Body of pancreas (tissue), 4 donors: Measurements from ENCODE around the gene PAK3.
A peak's percentile ranks its signal among the peaks of the same experiment; 100 is the strongest.

Source experiments
- POLR2A ChIP-seq, 3 donors: fragments of 450-650 bp; IDR thresholded peaks; one replicate each; pipeline ENCODE4 v1.6.1; 2016; ENCODE audit warnings: antibody characterized with exemption in 3 of 3, mild to moderate bottlenecking in 2 of 3
- TF ChIP-seq, protein P1 (sequence below), 7 experiments: fragments of 450-650 bp in 4 of 7; fragments of 200-600 bp in 3 of 7; sonication (generic) in 3 of 7; IDR thresholded peaks; one replicate each; pipeline ENCODE4 v1.5.1; 2016 to 2019; ENCODE audit warnings: antibody characterized with exemption in 7 of 7

GRCh38 chrX:111244235-111244750 lies 148.3 kb downstream of the PAK3 start:
- TF ChIP-seq POLR2A (IDR thresholded peaks at IDR 0.05) = no peak
- TF ChIP-seq, protein P1, sequence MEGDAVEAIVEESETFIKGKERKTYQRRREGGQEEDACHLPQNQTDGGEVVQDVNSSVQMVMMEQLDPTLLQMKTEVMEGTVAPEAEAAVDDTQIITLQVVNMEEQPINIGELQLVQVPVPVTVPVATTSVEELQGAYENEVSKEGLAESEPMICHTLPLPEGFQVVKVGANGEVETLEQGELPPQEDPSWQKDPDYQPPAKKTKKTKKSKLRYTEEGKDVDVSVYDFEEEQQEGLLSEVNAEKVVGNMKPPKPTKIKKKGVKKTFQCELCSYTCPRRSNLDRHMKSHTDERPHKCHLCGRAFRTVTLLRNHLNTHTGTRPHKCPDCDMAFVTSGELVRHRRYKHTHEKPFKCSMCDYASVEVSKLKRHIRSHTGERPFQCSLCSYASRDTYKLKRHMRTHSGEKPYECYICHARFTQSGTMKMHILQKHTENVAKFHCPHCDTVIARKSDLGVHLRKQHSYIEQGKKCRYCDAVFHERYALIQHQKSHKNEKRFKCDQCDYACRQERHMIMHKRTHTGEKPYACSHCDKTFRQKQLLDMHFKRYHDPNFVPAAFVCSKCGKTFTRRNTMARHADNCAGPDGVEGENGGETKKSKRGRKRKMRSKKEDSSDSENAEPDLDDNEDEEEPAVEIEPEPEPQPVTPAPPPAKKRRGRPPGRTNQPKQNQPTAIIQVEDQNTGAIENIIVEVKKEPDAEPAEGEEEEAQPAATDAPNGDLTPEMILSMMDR (IDR thresholded peaks at IDR 0.05) = peak in 5 of 7 experiments; percentile 11 to 50 (median 34)
